OCI-LY3 (cell line): ENCODE data around the gene ZGRF1.

Experiments
- H2AFZ ChIP-seq: fragments of 200-600, 300-600 bp; shearing (Covaris generic); 2 replicates; pipeline ENCODE4 v1.6.0; 2014; ENCODE audit warnings: antibody characterized with exemption, low read depth, low read length
- H3K27ac ChIP-seq: fragments of 200-600, 300-600 bp; sonication (generic); 2 replicates; pipeline ENCODE4 v1.5.1; 2014; ENCODE audit warnings: mild to moderate bottlenecking, low read length, moderate library complexity, mixed read lengths
- H3K27me3 ChIP-seq: fragments of 200-600, 300-600 bp; sonication (generic); 2 replicates; pipeline ENCODE4 v1.6.1; 2014; ENCODE audit warnings: low read depth, low read length, mixed read lengths
- H3K36me3 ChIP-seq: fragments of 200-600, 300-600 bp; sonication (generic); replicated peaks from 2 replicates; pipeline ENCODE3; 2014; ENCODE audit warnings: low read depth, low read length, mixed read lengths
- H3K4me1 ChIP-seq: fragments of 300-600, 200-600 bp; sonication (generic); 2 replicates; pipeline ENCODE4 v1.6.1; 2014; ENCODE audit warnings: low read length, mixed read lengths
- H3K4me2 ChIP-seq: fragments of 200-600, 300-600 bp; sonication (generic); 2 replicates; pipeline ENCODE4 v1.6.1; 2014; ENCODE audit warnings: low read length, mixed read lengths
- H3K4me3 ChIP-seq: fragments of 300-600, 200-600 bp; sonication (generic); 2 replicates; pipeline ENCODE4 v1.5.1; 2014; ENCODE audit warnings: antibody characterized with exemption, mild to moderate bottlenecking, low read length, moderate library complexity
- H3K79me2 ChIP-seq: fragments of 300-600, 200-600 bp; shearing (Covaris generic); 2 replicates; pipeline ENCODE4 v1.6.1; 2014; ENCODE audit warnings: mild to moderate bottlenecking, low read length, mixed read lengths
- H3K9ac ChIP-seq: fragments of 300-600, 200-600 bp; shearing (Covaris generic); 2 replicates; pipeline ENCODE4 v1.6.0; 2014; ENCODE audit warnings: mild to moderate bottlenecking, low read length, moderate library complexity
- H3K9me3 ChIP-seq: fragments of 200-600, 300-600 bp; shearing (Covaris generic); 2 replicates; pipeline ENCODE4 v1.6.1; 2014; ENCODE audit warnings: low read length, mixed read lengths; ENCODE audit not compliant: insufficient read depth
- H4K20me1 ChIP-seq: fragments of 200-600, 300-600 bp; sonication (generic); 2 replicates; pipeline ENCODE4 v1.6.1; 2016; ENCODE audit warnings: low read length, mixed read lengths; ENCODE audit not compliant: insufficient read depth
- EZH2phosphoT487 ChIP-seq: fragments of 200-600 bp; shearing (Covaris generic); IDR thresholded peaks from 2 replicates; pipeline ENCODE4 v1.6.1; 2018; ENCODE audit warnings: antibody characterized with exemption, mixed run types, low read depth
- TF ChIP-seq, protein P1 (sequence below): fragments of 200-600, 300-600 bp; sonication (generic); IDR thresholded peaks from 2 replicates; pipeline ENCODE4 v1.5.1; 2014; ENCODE audit warnings: antibody characterized with exemption, low read length, low read depth

The ZGRF1 gene

GRCh38 chr4:112585977-112586736 is 50.6 kb downstream of the ZGRF1 start:
- H2AFZ ChIP-seq: no peak overlapping the region

DNA sequence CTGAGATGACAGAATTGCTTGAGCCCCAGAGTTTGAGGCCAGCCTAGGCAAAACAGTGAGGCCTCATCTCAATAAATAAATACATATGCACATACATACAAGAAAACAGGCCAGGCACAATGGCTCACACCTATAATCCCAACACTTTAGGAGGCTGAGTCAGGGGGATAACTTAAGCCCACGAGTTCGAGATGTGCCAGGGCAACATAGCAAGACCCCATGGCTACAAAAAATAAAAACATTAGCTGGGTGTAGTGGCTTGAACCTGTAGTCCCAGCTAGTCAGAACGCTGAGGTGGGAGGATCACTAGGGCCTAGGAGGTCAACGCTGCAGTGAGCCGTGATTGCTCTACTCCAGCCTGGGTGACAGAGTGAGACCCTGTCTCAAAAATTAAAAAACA is 69.2 kb downstream of the ZGRF1 start:
- H3K27ac ChIP-seq: no peak overlapping the region
- peaks cover 7% of the 10 kb centered on the region for H3K4me1 ChIP-seq
- no peaks in the 10 kb centered on the region for H4K20me1 ChIP-seq
- H3K27me3 ChIP-seq: no peaks in the 10 kb centered on the region
- H3K4me3 ChIP-seq: no peak overlapping the region
- no peaks in the 10 kb centered on the region for H3K9me3 ChIP-seq
- no peak for TF ChIP-seq EZH2phosphoT487
- TF ChIP-seq, protein P1, sequence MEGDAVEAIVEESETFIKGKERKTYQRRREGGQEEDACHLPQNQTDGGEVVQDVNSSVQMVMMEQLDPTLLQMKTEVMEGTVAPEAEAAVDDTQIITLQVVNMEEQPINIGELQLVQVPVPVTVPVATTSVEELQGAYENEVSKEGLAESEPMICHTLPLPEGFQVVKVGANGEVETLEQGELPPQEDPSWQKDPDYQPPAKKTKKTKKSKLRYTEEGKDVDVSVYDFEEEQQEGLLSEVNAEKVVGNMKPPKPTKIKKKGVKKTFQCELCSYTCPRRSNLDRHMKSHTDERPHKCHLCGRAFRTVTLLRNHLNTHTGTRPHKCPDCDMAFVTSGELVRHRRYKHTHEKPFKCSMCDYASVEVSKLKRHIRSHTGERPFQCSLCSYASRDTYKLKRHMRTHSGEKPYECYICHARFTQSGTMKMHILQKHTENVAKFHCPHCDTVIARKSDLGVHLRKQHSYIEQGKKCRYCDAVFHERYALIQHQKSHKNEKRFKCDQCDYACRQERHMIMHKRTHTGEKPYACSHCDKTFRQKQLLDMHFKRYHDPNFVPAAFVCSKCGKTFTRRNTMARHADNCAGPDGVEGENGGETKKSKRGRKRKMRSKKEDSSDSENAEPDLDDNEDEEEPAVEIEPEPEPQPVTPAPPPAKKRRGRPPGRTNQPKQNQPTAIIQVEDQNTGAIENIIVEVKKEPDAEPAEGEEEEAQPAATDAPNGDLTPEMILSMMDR: no peak
- no peak overlapping the region for H3K9ac ChIP-seq
- H3K36me3 ChIP-seq: no peaks in the 10 kb centered on the region
- no peak overlapping the region for H3K4me2 ChIP-seq
- H2AFZ ChIP-seq: no peak overlapping the region
- H3K79me2 ChIP-seq: no peaks in the 10 kb centered on the region

More at GRCh38 chr4:112585977-112586736, 50.6 kb downstream of the ZGRF1 start:
- no peak for TF ChIP-seq EZH2phosphoT487
- TF ChIP-seq, protein P1: no peak
- Histone ChIP-seq H3K4me2 (no peak overlapping the region), H3K27me3 (no peaks in the 10 kb centered on the region), H3K4me3 (no peak overlapping the region), H3K4me1 (peaks cover 7% of the 10 kb centered on the region; the same call in 1 of the 2 replicates), H4K20me1 (no peaks in the 10 kb centered on the region), H3K36me3 (peaks cover 11% of the 10 kb centered on the region), H3K27ac (no peak overlapping the region), H3K9ac (no peak overlapping the region), H3K9me3 (no peaks in the 10 kb centered on the region), H3K79me2 (no peaks in the 10 kb centered on the region)

GRCh38 chr4:112564706-112565270 is 71.9 kb downstream of the ZGRF1 start:
- TF ChIP-seq, protein P1: no peak; the same call in 1 of the 2 replicates
- TF ChIP-seq EZH2phosphoT487: no peak
- Histone ChIP-seq H4K20me1 (no peaks in the 10 kb centered on the region), H3K36me3 (no peaks in the 10 kb centered on the region)

GRCh38 chr4:112563431-112564200 is 73.1 kb downstream of the ZGRF1 start:
- H3K27me3 ChIP-seq: no peaks in the 10 kb centered on the region
- no peak overlapping the region for H3K9ac ChIP-seq
- no peak overlapping the region for H3K27ac ChIP-seq
- H4K20me1 ChIP-seq: no peaks in the 10 kb centered on the region
- no peak overlapping the region for H3K4me3 ChIP-seq
- H3K4me1 ChIP-seq: peaks cover 18% of the 10 kb centered on the region
- H2AFZ ChIP-seq: no peak overlapping the region
- H3K79me2 ChIP-seq: no peaks in the 10 kb centered on the region
- no peak for TF ChIP-seq EZH2phosphoT487
- TF ChIP-seq, protein P1: no peak
- H3K36me3 ChIP-seq: no peaks in the 10 kb centered on the region
- H3K4me2 ChIP-seq: no peak overlapping the region
- no peaks in the 10 kb centered on the region for H3K9me3 ChIP-seq

More at GRCh38 chr4:112564706-112565270, 71.9 kb downstream of the ZGRF1 start:
- Histone ChIP-seq H3K9ac (no peak overlapping the region), H3K9me3 (no peaks in the 10 kb centered on the region), H3K4me3 (no peak overlapping the region), H3K79me2 (no peaks in the 10 kb centered on the region), H3K27ac (no peak overlapping the region), H3K4me2 (no peak overlapping the region), H3K27me3 (no peaks in the 10 kb centered on the region), H2AFZ (no peak overlapping the region), H3K4me1 (peaks cover 16% of the 10 kb centered on the region)
